ENCODE results near the gene SLC30A3. TPM values are rescaled to one million over a fixed set of nuclear protein-coding genes. Genes with fewer than 3 reads are reported as not detected.

The SLC30A3 gene
- total and polyA plus RNA-seq, 10 of the 15 experiments (the other 5 are each of a cell fraction or from before 2014, with no cell fraction given) = 0.23 TPM; not detected in 9

- POLR2A ChIA-PET = no interaction called here
- Histone ChIP-seq H3K4me3 (no peak overlapping the region), H3K9ac (ENCODE audit: control insufficient read depth, insufficient read depth, low read length) (no peak overlapping the region), H3K4me2 (ENCODE audit: control insufficient read depth, insufficient read depth) (no peak overlapping the region), H3K27me3 (replicated peaks in 1 of 2; ENCODE audit: control insufficient read depth in 2 of 2, insufficient read depth in 2 of 2, low read length in 1 of 2) (no peaks in the 10 kb centered on the region), H3K79me2 (ENCODE audit: control insufficient read depth, insufficient read depth, low read length) (peaks cover 18% of the 10 kb centered on the region), H3K9me3 (replicated peaks; ENCODE audit: control insufficient read depth, insufficient read depth, low read length) (no peaks in the 10 kb centered on the region), H3K4me1 (ENCODE audit: control insufficient read depth, insufficient read depth, low read length) (no peaks in the 10 kb centered on the region; the same call in 1 of the 2 replicates), H3K27ac (ENCODE audit: control insufficient read depth, insufficient read depth) (no peak overlapping the region), H2AFZ (ENCODE audit: control insufficient read depth, low read depth, low read length) (no peak overlapping the region), H4K20me1 (ENCODE audit: control insufficient read depth, insufficient read depth) (no peaks in the 10 kb centered on the region), H3K36me3 (ENCODE audit: control insufficient read depth in 2 of 2, insufficient read depth in 2 of 2, low read length in 1 of 2) (peaks cover 26 to 31% of the 10 kb centered on the region in 2 experiments)
- 93% methylated on average over 9 of the region's 9 CpGs for WGBS (ENCODE audit: insufficient coverage, insufficient replicate concordance, low lambda C conversion rate, missing lambda C conversion rate)
- in situ Hi-C loops (cut with MboI) = no loop called here
- BruUV-seq (replicated peaks) = no TSS peak
- TF ChIP-seq STAT1 (conservative IDR thresholded peaks at IDR 0.05) (no peak), CHD1 (IDR thresholded peaks at IDR 0.05; ENCODE audit: low read depth, low read length) (no peak), SKIL (IDR thresholded peaks at IDR 0.05; ENCODE audit: low read depth, poor library complexity, severe bottlenecking) (no peak), ZNF217 (IDR thresholded peaks at IDR 0.05) (no peak), KAT2A (conservative IDR thresholded peaks at IDR 0.05; ENCODE audit: control insufficient read depth, low read depth, low read length) (no peak), PKNOX1 (IDR thresholded peaks at IDR 0.05) (no peak)
- TF ChIP-seq, protein P1, sequence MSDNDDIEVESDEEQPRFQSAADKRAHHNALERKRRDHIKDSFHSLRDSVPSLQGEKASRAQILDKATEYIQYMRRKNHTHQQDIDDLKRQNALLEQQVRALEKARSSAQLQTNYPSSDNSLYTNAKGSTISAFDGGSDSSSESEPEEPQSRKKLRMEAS (IDR thresholded peaks at IDR 0.05; ENCODE audit: low read depth, low read length) = no peak
- SMC1A ChIA-PET (ENCODE audit: uncharacterized antibody, unreplicated experiment) = no interaction called here
- intact Hi-C loops (cut with micrococcal nuclease; ENCODE audit: unreplicated experiment) = no loop called here
- ATAC-seq = no peak
- no peak for FAIRE-seq
- CTCF ChIA-PET = interaction anchor here (1.1 to 1.3 kb wide), 2 partner anchors 12 to 76 kb away, joined by 3 read pairs; no protein-coding TSS in a partner anchor
- DNase-seq (ENCODE audit: low read depth, low spot score) = no peak
- RAD21 ChIA-PET (ENCODE audit: unreplicated experiment) = no interaction called here
These were observed 59.1 kb downstream of the SLC30A3 start for GRCh38 chr2:27203741-27204140.

Other genes starting within 250 kb of the SLC30A3 start
Only the 7 nearest of the 27 such genes appear.
- 97.5 and 113 TPM in 2 replicates for gene ATRAID, start 51.0 kb downstream of the SLC30A3 start, total RNA-seq (2014; rRNA removed)
- gene ATRAID, start 51.0 kb downstream of the SLC30A3 start, total RNA-seq (2014; rRNA removed; fragmentation: Illumina TruSeq; extraction: Trizol) = 79.5 and 80.7 TPM in 2 replicates
- gene ATRAID, start 51.0 kb downstream of the SLC30A3 start, total RNA-seq (2021) = 65.6 and 68.9 TPM in 2 replicates
- 129 and 143 TPM in 2 replicates for gene ATRAID, start 51.0 kb downstream of the SLC30A3 start, polyA plus RNA-seq (2011; rRNA removed)
- gene ATRAID, start 51.0 kb downstream of the SLC30A3 start, polyA plus RNA-seq (2014; fragmentation: Illumina TruSeq; extraction: Trizol) = 103 and 107 TPM in 2 replicates
- 100 to 1,000 TPM; 137 to 142 TPM for gene ATRAID, start 51.0 kb downstream of the SLC30A3 start, polyA plus RNA-seq (2014; fragmentation: Nextera tagmentation; extraction: Ambion mirVana)
- gene ATRAID, start 51.0 kb downstream of the SLC30A3 start, polyA plus RNA-seq (2014; rRNA removed) = 88.5 and 102 TPM in 2 replicates
- 100 to 1,000 TPM; 163 to 180 TPM for gene ATRAID, start 51.0 kb downstream of the SLC30A3 start, polyA plus RNA-seq (2016; fragmentation: Nextera tagmentation; extraction: Ambion mirVana)
- 52.3 and 53.9 TPM in 2 replicates for gene SLC5A6, start 50.8 kb downstream of the SLC30A3 start, total RNA-seq (2014; rRNA removed)
- gene SLC5A6, start 50.8 kb downstream of the SLC30A3 start, total RNA-seq (2014; rRNA removed; fragmentation: Illumina TruSeq; extraction: Trizol) = 27.8 and 29.4 TPM in 2 replicates
- 52.8 and 58.5 TPM in 2 replicates for gene SLC5A6, start 50.8 kb downstream of the SLC30A3 start, total RNA-seq (2021)
- 50.6 and 101 TPM in 2 replicates for gene SLC5A6, start 50.8 kb downstream of the SLC30A3 start, polyA plus RNA-seq (2011; rRNA removed)
- gene SLC5A6, start 50.8 kb downstream of the SLC30A3 start, polyA plus RNA-seq (2014; fragmentation: Illumina TruSeq; extraction: Trizol) = 35.7 and 42.6 TPM in 2 replicates
- gene SLC5A6, start 50.8 kb downstream of the SLC30A3 start, polyA plus RNA-seq (2014; fragmentation: Nextera tagmentation; extraction: Ambion mirVana) = 10 to 100 TPM; 13.1 to 13.5 TPM
- 54.3 and 56.8 TPM in 2 replicates for gene SLC5A6, start 50.8 kb downstream of the SLC30A3 start, polyA plus RNA-seq (2014; rRNA removed)
- gene SLC5A6, start 50.8 kb downstream of the SLC30A3 start, polyA plus RNA-seq (2016; fragmentation: Nextera tagmentation; extraction: Ambion mirVana) = 10 to 100 TPM; 60.4 to 67.5 TPM
- 48.3 and 66.1 TPM in 2 replicates for gene CAD, start 45.7 kb downstream of the SLC30A3 start, total RNA-seq (2014; rRNA removed)
- 22.8 and 23.8 TPM in 2 replicates for gene CAD, start 45.7 kb downstream of the SLC30A3 start, total RNA-seq (2014; rRNA removed; fragmentation: Illumina TruSeq; extraction: Trizol)
- 101 and 119 TPM in 2 replicates for gene CAD, start 45.7 kb downstream of the SLC30A3 start, total RNA-seq (2021)
- 12.0 and 24.9 TPM in 2 replicates for gene CAD, start 45.7 kb downstream of the SLC30A3 start, polyA plus RNA-seq (2011; rRNA removed)
- gene CAD, start 45.7 kb downstream of the SLC30A3 start, polyA plus RNA-seq (2014; fragmentation: Illumina TruSeq; extraction: Trizol) = 18.5 and 43.5 TPM in 2 replicates
- 10 to 100 TPM in 1 of 2 experiments, 1 to 10 TPM in 1; 7.6 to 12.1 TPM for gene CAD, start 45.7 kb downstream of the SLC30A3 start, polyA plus RNA-seq (2014; fragmentation: Nextera tagmentation; extraction: Ambion mirVana)
- 57.9 and 73.2 TPM in 2 replicates for gene CAD, start 45.7 kb downstream of the SLC30A3 start, polyA plus RNA-seq (2014; rRNA removed)
- 10 to 100 TPM; 68.2 to 75.5 TPM for gene CAD, start 45.7 kb downstream of the SLC30A3 start, polyA plus RNA-seq (2016; fragmentation: Nextera tagmentation; extraction: Ambion mirVana)
- not detected in 2 replicates for gene DNAJC5G, start 12.4 kb upstream of the SLC30A3 start, total RNA-seq (2014; rRNA removed)
- gene DNAJC5G, start 12.4 kb upstream of the SLC30A3 start, total RNA-seq (2014; rRNA removed; fragmentation: Illumina TruSeq; extraction: Trizol) = not detected in 2 replicates
- not detected in 2 replicates for gene DNAJC5G, start 12.4 kb upstream of the SLC30A3 start, total RNA-seq (2021)
- not detected in 2 replicates for gene DNAJC5G, start 12.4 kb upstream of the SLC30A3 start, polyA plus RNA-seq (2011; rRNA removed)
- gene DNAJC5G, start 12.4 kb upstream of the SLC30A3 start, polyA plus RNA-seq (2014; fragmentation: Illumina TruSeq; extraction: Trizol) = not detected in 2 replicates
- not detected for gene DNAJC5G, start 12.4 kb upstream of the SLC30A3 start, polyA plus RNA-seq (2014; fragmentation: Nextera tagmentation; extraction: Ambion mirVana)
- gene DNAJC5G, start 12.4 kb upstream of the SLC30A3 start, polyA plus RNA-seq (2014; rRNA removed) = not detected in 2 replicates
- gene DNAJC5G, start 12.4 kb upstream of the SLC30A3 start, polyA plus RNA-seq (2016; fragmentation: Nextera tagmentation; extraction: Ambion mirVana) = not detected
- not detected in 2 replicates for gene TRIM54, start 19.4 kb upstream of the SLC30A3 start, total RNA-seq (2014; rRNA removed)
- gene TRIM54, start 19.4 kb upstream of the SLC30A3 start, total RNA-seq (2014; rRNA removed; fragmentation: Illumina TruSeq; extraction: Trizol) = not detected in 2 replicates
- not detected in 2 replicates for gene TRIM54, start 19.4 kb upstream of the SLC30A3 start, total RNA-seq (2021)
- not detected in 2 replicates for gene TRIM54, start 19.4 kb upstream of the SLC30A3 start, polyA plus RNA-seq (2011; rRNA removed)
- gene TRIM54, start 19.4 kb upstream of the SLC30A3 start, polyA plus RNA-seq (2014; fragmentation: Illumina TruSeq; extraction: Trizol) = 0.03 TPM in 1 of 2 replicates, not detected in the other
- not detected for gene TRIM54, start 19.4 kb upstream of the SLC30A3 start, polyA plus RNA-seq (2014; fragmentation: Nextera tagmentation; extraction: Ambion mirVana)
- 0.08 TPM in 1 of 2 replicates, not detected in the other for gene TRIM54, start 19.4 kb upstream of the SLC30A3 start, polyA plus RNA-seq (2014; rRNA removed)
- not detected for gene TRIM54, start 19.4 kb upstream of the SLC30A3 start, polyA plus RNA-seq (2016; fragmentation: Nextera tagmentation; extraction: Ambion mirVana)
- 1.6 and 2.2 TPM in 2 replicates for gene UCN, start 45.4 kb upstream of the SLC30A3 start, total RNA-seq (2014; rRNA removed)
- 0.45 TPM in 1 of 2 replicates, not detected in the other for gene UCN, start 45.4 kb upstream of the SLC30A3 start, total RNA-seq (2014; rRNA removed; fragmentation: Illumina TruSeq; extraction: Trizol)
- gene UCN, start 45.4 kb upstream of the SLC30A3 start, total RNA-seq (2021) = 1.1 and 2.0 TPM in 2 replicates
- 0.43 TPM in 1 of 2 replicates, not detected in the other for gene UCN, start 45.4 kb upstream of the SLC30A3 start, polyA plus RNA-seq (2011; rRNA removed)
- gene UCN, start 45.4 kb upstream of the SLC30A3 start, polyA plus RNA-seq (2014; fragmentation: Illumina TruSeq; extraction: Trizol) = not detected in 2 replicates
- gene UCN, start 45.4 kb upstream of the SLC30A3 start, polyA plus RNA-seq (2014; fragmentation: Nextera tagmentation; extraction: Ambion mirVana) = under 1 TPM; 0.10 to 0.26 TPM
- gene UCN, start 45.4 kb upstream of the SLC30A3 start, polyA plus RNA-seq (2014; rRNA removed) = 2.6 and 2.8 TPM in 2 replicates
- gene UCN, start 45.4 kb upstream of the SLC30A3 start, polyA plus RNA-seq (2016; fragmentation: Nextera tagmentation; extraction: Ambion mirVana) = 1 to 10 TPM; 2.7 to 3.8 TPM
- gene MPV17, start 60.0 kb upstream of the SLC30A3 start, total RNA-seq (2014; rRNA removed) = 95.3 and 98.9 TPM in 2 replicates
- gene MPV17, start 60.0 kb upstream of the SLC30A3 start, total RNA-seq (2014; rRNA removed; fragmentation: Illumina TruSeq; extraction: Trizol) = 73.0 and 75.3 TPM in 2 replicates
- 63.3 and 63.4 TPM in 2 replicates for gene MPV17, start 60.0 kb upstream of the SLC30A3 start, total RNA-seq (2021)
- gene MPV17, start 60.0 kb upstream of the SLC30A3 start, polyA plus RNA-seq (2011; rRNA removed) = 103 and 126 TPM in 2 replicates
- 116 and 123 TPM in 2 replicates for gene MPV17, start 60.0 kb upstream of the SLC30A3 start, polyA plus RNA-seq (2014; fragmentation: Illumina TruSeq; extraction: Trizol)
- 10 to 100 TPM; 67.6 to 69.8 TPM for gene MPV17, start 60.0 kb upstream of the SLC30A3 start, polyA plus RNA-seq (2014; fragmentation: Nextera tagmentation; extraction: Ambion mirVana)
- gene MPV17, start 60.0 kb upstream of the SLC30A3 start, polyA plus RNA-seq (2014; rRNA removed) = 77.3 and 82.7 TPM in 2 replicates
- 100 to 1,000 TPM; 116 to 143 TPM for gene MPV17, start 60.0 kb upstream of the SLC30A3 start, polyA plus RNA-seq (2016; fragmentation: Nextera tagmentation; extraction: Ambion mirVana)

Data from GM12878 (cell line).